HG02678 (cell line): ENCODE data around the gene SNRNP25.
"Not testable (repeated sequence)": the region's sequence is repeated elsewhere in the genome, so short reads cannot be mapped to it uniquely, and the experiment has no call there.

ENCODE experiments used
- ATAC-seq: cut with Tn5 transposase; IDR thresholded peaks from one replicate; pipeline ENCODE4 v1.9.1; 2021; ENCODE audit warnings: mild to moderate bottlenecking, moderate library complexity; ENCODE audit not compliant: unreplicated experiment

SNRNP25 gene

GRCh38 chr16:41439-42068, 12.1 kb upstream of the SNRNP25 start:
- ATAC-seq, result no peak

- no peak for ATAC-seq
Observed at GRCh38 chr16:42069-42457, 11.6 kb upstream of the SNRNP25 start.

- no peak for ATAC-seq
Observed at GRCh38 chr16:42691-43090, 10.9 kb upstream of the SNRNP25 start.

- ATAC-seq, result no peak
Observed at GRCh38 chr16:43294-43693, 10.3 kb upstream of the SNRNP25 start.

- ATAC-seq, result no peak
Observed at GRCh38 chr16:44655-45054, 9.0 kb upstream of the SNRNP25 start.

- ATAC-seq, result no peak
Observed at GRCh38 chr16:45454-45853, 8.2 kb upstream of the SNRNP25 start.

- not testable (repeated sequence) for ATAC-seq
Observed at GRCh38 chr16:46510-46909, 7.1 kb upstream of the SNRNP25 start.

GRCh38 chr16:47234-47633, 6.4 kb upstream of the SNRNP25 start:
- no peak for ATAC-seq

- ATAC-seq, result no peak
Observed at GRCh38 chr16:50769-51591, 2.6 kb upstream of the SNRNP25 start.

GRCh38 chr16:54237-54581, 581 bp downstream of the SNRNP25 start:
- no peak for ATAC-seq

GRCh38 chr16:55571-56136, 2.0 kb downstream of the SNRNP25 start:
- no peak for ATAC-seq

GRCh38 chr16:56231-56927, 2.8 kb downstream of the SNRNP25 start:
- ATAC-seq, result no peak

- no peak for ATAC-seq
Observed at GRCh38 chr16:57711-58110, 4.1 kb downstream of the SNRNP25 start.

GRCh38 chr16:58491-59439, 5.1 kb downstream of the SNRNP25 start:
- ATAC-seq, result no peak

- no peak for ATAC-seq
Observed at GRCh38 chr16:59440-60059, 5.9 kb downstream of the SNRNP25 start.

- no peak for ATAC-seq
Observed at GRCh38 chr16:60166-60565, 6.5 kb downstream of the SNRNP25 start.

- ATAC-seq, result no peak
Observed at GRCh38 chr16:60929-61878, 7.6 kb downstream of the SNRNP25 start.

- ATAC-seq, result no peak
Observed at GRCh38 chr16:61879-62281, 8.3 kb downstream of the SNRNP25 start.
